NCI-H82 (cell line): ENCODE measurements around the gene UBXN11.
"Not testable (repeated sequence)": the region's sequence is repeated elsewhere in the genome, so short reads cannot be mapped to it uniquely, and the experiment has no call there.

ENCODE experiments used
- DNase-seq: peaks from one replicate; lab custom pipeline; 2025; lab: John Stamatoyannopoulos, UW

Gene UBXN11

GRCh38 chr1:26336477-26337205 is 30.2 kb upstream of the UBXN11 start:
- DNase-seq, result peak; percentile 82

DNA sequence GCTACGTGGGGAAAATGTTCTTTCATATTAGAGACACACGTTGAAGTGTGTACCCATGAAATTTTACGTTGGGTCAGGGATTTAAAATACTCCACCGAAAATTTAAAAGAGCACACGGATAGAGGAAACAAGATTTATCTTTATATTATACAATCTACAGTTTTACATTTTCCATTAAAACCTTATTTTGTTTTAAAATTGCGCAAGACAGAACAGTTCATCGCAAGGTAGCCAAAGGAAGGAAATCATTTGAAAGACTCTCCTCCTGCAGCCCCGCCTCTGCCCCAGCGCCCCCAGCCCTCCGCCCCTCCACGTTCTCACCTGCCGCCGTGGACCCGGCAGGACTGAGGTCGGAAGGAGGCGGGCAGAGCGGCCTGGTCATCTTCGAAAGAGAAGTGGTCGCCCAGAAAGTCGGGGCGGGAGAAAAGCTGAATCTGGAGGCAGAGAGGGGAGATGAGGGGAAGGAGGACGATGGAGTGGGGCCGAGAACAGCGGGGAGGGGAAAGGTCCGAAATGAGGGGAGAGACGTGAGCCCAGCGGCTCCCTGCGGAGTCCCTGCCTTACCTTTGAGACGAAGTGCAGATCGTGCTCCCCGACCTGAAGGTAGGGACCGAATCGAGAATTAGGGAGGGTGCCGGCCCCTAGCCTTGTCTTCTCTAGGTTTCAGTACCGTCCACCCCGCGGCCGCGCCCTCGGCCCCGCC is 29.5 kb upstream of the UBXN11 start:
- no peak for DNase-seq

DNA sequence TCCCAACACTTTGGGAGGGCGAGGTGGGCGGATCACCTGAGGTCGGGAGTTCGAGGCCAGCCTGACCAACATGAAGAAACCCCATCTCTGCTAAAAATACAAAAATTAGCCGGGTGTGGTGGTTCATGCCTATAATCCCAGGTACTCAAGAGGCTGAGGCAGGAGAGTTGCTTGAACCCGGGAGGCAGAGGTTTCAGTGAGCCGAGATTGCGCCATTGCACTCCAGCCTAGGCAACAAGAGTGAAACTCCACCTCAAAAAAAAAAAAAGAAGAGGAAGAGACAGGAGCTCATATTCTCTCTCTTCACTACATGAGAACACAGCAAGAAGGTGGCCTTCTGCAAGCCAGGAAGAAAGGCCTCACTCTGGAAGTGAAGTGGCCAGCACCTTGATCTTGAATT is 26.9 kb upstream of the UBXN11 start:
- not testable (repeated sequence) for DNase-seq

- peak; percentile 57 for DNase-seq
These were observed 23.8 kb upstream of the UBXN11 start for GRCh38 chr1:26330276-26330675.

GRCh38 chr1:26329380-26329779 is 22.9 kb upstream of the UBXN11 start:
- DNase-seq, result not testable (repeated sequence)

DNA sequence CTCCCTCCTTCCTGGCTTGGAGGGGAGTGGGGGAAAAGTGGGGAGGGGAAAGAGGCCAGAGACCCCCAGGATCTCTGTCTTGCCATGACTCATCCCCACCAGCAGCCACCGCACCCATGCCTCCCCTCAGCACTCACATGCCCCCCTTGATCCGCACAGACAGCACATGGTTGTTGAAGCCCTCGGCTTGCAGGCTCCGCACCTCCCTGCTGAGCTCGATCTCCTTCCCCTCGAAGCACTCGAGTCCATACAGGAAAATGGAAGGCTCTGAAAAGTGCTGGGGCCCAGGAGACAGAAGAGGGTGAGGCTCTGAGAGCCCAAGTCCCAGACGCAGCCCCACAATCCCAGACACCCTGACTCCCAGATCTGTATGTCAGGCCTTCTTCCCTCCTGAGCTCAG is 22.2 kb upstream of the UBXN11 start:
- DNase-seq, result no peak

- DNase-seq, result no peak
These were observed 21.5 kb upstream of the UBXN11 start for GRCh38 chr1:26327956-26328362.

DNA sequence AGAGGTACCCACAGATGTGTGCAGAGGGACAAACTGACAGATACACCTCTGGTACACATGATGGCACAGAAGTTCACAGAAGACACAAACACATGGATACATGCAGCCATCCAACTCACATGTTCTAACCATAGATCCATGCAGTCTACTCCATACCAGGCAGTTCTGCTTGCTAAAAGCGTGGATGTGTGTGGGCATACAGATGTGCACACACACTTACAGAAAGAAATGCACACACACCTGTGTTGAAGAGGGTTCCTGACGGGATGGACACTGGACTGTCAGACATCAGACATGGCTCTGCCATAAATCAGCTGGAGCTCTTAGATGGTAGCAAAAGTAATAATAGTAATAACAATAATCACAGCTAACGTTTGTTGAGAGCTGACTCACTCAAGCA is 18.1 kb upstream of the UBXN11 start:
- DNase-seq, result no peak

- DNase-seq, result no peak
These were observed 16.9 kb upstream of the UBXN11 start for GRCh38 chr1:26323382-26323781.

DNA sequence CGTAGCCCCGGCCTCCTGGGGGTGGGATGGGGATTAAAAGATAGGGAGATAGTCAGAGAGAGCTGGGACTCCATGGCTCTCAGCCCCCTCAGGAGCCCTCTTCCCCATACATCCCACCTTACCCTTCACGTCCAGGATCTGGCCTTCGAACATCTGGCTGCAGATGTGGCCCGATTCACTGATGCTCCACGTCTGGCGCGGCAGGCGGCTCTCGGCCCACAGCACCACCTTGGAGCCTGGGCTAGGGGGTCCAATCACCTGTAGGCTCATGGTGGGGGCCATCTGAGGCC is 15.6 kb upstream of the UBXN11 start:
- no peak for DNase-seq

DNA sequence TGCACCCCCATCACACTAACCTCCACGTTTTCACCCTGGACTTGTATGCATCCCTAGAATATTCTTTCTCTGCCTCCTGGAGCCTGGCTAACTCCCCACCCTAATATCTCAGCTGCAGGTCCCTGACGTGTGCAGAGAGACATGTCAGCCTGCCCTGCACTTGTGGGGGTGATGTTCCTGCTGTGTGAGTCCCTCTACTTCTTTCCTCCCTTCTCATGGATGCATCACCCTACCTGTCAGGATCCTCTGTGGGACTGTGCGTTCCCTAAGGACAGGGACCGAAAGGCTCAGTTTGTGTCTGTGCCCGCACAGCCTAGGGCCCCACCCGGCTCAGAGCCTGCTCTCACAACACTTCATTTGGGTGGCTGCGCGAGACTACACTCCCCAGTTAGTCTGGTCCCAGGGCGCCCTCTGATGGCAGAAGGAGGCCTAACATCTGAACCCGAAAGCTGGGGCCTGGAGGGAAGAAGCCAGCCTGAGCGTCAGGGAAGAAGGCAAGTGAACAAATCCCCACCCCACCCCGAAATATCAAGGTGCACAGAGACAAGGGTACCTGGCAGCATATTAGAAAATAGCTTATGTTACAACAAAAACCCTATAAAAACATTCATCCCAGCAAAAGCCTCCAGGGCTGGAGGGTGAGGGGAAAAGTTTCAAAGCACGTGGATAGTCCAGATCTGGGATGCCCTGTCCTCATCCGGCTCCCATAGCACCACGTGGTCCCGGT is 15.0 kb upstream of the UBXN11 start:
- peak; percentile 95 for DNase-seq

DNA sequence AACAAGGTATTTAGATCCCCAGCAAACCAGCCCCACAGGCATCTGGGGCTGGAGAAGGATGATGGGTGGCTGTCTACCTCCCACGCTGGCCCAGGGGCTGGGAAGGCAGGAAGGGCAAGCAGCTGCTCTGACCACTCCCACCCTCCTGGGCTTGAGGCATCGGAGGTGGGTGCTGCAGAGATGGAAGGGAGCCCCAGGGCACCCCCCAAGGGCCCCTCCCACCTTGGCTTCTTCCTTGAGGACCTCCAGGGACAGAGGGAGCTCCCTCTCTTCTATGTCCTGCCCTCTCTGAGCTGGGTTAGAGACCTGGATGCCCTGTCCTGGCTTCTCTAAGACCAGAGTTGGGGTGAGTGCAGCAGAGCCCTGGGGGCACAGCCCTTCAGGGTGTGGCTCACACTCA is 14.5 kb upstream of the UBXN11 start:
- no peak for DNase-seq

- peak; percentile 38 for DNase-seq
These were observed 12.1 kb upstream of the UBXN11 start for GRCh38 chr1:26318338-26319064.

DNA sequence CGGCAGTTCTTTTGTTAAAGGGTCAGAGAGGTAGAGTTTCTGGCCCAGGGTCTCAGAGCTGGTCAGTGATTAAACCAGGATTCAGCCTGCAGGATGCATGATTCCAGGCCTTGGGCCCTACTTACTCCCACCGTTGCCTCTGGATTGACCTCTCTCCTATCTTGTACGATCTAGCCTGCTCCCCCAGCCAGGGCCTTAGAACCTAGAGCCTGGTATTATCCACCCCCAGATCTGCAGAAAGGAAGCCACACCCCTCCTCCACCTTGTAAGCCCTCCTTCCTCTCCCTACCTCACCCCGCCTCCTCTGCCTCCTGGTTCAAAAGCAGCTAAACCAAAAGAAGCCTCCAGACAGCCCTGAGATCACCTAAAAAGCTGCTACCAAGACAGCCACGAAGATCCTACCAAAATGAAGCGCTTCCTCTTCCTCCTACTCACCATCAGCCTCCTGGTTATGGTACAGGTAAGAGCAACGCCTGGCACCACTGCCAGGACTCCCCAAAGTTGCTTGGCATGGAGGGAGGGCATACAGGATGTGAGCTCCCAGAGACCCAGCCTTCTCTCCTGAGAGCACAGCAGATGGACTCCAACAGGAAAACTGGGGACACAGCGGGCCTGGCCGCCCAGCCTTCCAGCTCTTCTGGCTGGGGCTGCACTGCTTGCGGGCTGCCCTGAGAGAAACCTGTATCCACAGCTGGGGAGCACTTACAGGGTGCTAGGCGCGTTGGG is 11.3 kb upstream of the UBXN11 start, which contains the start of gene CD52:
TSS of gene CD52 (plus strand) at position 347 of the 726 bp plus-strand sequence. CDS start at position 407, 60 bp downstream.
- DNase-seq, result peak; percentile 55

DNA sequence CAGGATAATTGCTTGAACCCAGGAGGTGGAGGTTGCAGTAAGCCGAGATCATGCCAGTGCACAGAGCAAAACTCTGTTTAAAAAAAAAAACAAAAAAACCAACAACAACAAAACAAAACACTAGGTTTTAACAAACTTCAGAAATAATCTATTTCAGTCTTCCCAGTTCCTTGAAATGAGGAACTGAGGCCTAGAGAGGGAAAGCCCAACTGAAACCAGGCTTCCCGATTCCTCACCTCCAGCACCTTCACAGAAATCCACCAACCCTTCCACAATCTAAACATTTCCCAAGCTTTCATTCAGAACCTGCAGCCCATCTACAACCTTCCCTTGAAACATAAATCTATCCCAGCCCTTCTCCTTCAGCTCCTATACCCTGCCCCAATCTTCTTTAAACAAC is 10.7 kb upstream of the UBXN11 start:
- DNase-seq, result no peak

DNA sequence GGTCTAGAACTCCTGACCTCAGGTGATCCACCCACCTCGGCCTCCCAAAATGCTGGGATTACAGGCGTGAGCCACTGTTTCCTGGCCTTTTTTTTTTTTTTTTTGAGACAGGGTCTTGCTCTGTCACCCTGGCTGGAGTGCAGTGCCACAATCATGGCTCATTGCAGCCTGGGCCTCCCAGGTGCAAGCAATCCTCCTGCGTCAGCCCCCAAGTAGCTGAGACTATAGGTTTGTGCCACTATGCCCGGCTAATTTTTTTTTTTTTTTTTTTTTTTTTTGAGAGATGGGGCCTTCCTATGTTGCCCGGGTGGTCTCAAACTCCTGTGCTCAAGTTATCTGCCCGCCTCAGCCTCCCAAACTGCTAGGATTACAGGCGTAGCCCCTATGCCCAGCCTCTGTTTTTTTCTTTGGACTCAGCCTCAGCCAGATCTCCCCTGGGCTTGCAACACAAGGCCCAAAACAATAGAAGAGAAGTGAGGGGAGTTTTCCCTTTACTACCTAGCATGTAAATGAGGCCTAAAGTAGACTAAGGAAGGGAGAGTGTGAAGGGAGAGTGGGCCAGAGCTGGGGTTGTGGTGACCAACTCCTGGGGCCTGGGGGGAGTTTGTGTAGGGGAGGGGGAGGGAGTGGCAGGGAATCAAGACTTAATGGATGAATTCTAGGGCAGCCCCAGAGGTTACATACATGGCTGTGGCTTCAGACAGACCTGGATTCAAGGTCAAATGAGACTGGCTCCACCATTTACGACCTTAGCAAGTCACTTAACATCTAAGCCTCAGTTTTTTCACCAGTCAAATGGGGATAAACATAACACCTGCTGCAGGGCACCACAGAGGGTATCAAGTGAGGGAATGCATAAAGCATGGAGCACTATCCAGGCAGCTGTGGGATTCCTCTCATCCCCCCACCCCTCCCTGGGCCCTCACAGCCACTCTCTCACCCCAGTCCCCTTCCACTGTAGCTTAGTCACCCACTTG is 9.7 kb upstream of the UBXN11 start:
- DNase-seq, result no peak

DNA sequence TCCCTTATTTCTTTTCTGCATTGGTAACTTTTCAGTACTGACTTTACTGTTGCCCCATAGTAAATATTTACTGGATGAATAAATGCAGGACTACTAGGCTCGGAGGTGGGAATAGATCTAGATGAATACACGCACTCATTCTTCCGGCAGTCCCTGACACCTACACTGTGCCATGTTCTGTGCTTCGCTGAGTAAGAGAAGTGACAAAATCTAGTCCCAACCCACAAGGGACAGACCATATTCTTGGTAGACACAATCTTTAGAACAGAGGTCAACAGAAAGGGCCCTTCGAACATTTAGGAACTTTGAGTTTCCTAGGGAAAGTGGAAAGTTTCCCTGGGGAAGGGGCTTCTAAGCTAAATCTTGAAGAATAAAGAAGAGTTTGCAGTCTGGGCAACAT is 8.1 kb upstream of the UBXN11 start:
- no peak for DNase-seq

DNA sequence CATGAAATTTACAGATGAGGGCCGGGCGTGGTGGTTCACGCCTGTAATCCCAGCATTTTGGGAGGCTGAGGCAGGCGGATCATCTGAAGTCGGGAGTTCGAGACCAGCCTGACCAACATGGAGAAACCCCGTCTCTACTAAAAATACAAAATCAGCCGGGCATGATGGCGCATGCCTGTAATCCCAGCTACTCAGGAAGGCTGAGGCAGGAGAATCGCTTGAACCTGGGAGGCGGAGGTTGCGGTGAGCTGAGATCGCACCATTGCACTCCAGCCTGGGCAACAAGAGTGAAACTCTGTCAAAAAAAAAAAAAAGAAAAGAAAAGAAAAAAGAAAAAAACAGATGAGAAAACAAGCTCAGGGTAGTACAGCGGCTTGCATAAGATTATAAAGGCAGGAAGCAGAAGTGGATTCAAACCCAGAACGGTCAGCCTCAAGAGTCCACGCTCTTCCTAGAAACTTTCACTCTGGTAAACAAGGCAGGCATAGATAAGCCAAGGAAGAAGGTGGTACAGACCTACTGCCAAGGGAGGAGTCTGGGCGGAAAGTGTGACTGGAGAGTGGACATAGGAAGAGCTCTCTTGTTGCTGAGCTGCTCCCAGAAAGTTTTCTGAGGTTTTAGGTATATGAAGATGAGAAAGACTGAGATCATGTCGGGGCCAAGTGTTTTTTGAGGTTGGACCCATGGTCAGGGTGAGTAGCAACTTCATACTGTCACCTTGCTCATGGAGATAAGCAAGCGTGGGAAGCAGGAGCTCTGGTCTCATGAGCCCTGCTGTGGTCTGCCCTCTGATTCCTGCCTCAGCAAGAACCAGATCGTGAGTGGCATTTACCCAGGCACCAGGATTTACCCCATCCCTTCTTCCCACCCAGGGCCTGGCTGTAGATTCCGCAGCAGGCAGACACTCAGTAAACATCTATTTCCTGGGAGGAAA is 1.8 kb upstream of the UBXN11 start:
- DNase-seq, result not testable (repeated sequence)

DNA sequence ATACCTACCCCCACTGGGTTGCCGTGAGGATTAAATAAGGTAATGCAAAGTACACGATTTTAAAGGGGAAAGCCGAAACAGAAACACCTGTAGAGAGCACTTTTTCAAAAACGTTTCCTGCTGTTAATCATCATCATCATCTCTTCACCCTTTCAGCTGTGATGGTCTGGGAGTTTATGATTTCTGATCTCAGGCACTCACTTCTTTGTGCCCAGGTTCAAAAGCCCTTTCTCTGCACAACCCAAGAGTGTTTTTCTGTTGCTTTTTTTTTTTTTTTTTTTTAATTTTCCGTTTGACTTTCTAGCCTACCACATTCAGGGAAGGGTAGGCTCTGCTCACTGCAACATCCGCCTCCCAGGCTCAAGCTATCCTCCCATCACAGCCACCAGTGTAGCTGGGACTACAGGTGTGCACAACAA is 936 bp upstream of the UBXN11 start:
- no peak for DNase-seq
